IMR-90 (cell line): ENCODE results near the gene NNMT. TPM values are rescaled to one million over a fixed set of nuclear protein-coding genes. Genes with fewer than 3 reads are reported as not detected.

ENCODE experiments used
- ATAC-seq: fragments of 200-7000 bp; cut with Tn5 transposase; 2 replicates; pipeline ENCODE4 v1.9.1; 2020; ENCODE audit warnings: low read depth, mild to moderate bottlenecking, moderate library complexity
- BruUV-seq: library from RNA; stranded (reverse); fragments of 400-500 nt; replicated peaks from 2 replicates; lab custom pipeline; 2021; lab: Mats Ljungman, UMichigan
- CTCF ChIA-PET: fragments of 300-600 bp; formaldehyde crosslinking; extraction: SDS; loops from one replicate; lab custom pipeline; 2021; ENCODE audit warnings: antibody characterized with exemption; lab: Yijun Ruan, JAX
- POLR2A ChIA-PET: fragments of 300-600 bp; sonication (Branson Sonifier 250); formaldehyde crosslinking; loops from one replicate; lab custom pipeline; 2022; ENCODE audit warnings: antibody characterized with exemption; ENCODE audit not compliant: unreplicated experiment; lab: Charles Lee
- DNase-seq: peaks from one replicate; pipeline ENCODE4 v3.0.0; 2013
- H2AFZ ChIP-seq: replicated peaks from 2 replicates; pipeline ENCODE3; 2013; ENCODE audit warnings: low read length, mild to moderate bottlenecking; ENCODE audit not compliant: poor library complexity
- H2AK5ac ChIP-seq: 2 replicates; pipeline ENCODE4 v1.6.1; 2013; ENCODE audit warnings: low read depth, low read length, inconsistent platforms
- H2AK9ac ChIP-seq: replicated peaks from 2 replicates; pipeline ENCODE3; 2013; ENCODE audit warnings: mild to moderate bottlenecking, low read depth, low read length, moderate library complexity; ENCODE audit not compliant: poor library complexity
- H2BK120ac ChIP-seq: 2 replicates; pipeline ENCODE4 v1.6.1; 2013; ENCODE audit warnings: low read depth, low read length, inconsistent platforms
- H2BK15ac ChIP-seq: 3 replicates; pipeline ENCODE4 v1.6.1; 2013; ENCODE audit warnings: low read depth, low read length, inconsistent platforms
- H2BK20ac ChIP-seq: 2 replicates; pipeline ENCODE4 v1.6.1; 2013; ENCODE audit warnings: low read depth, mild to moderate bottlenecking, inconsistent platforms, low read length, moderate library complexity
- H2BK5ac ChIP-seq: 2 replicates; pipeline ENCODE4 v1.6.1; 2013; ENCODE audit warnings: mild to moderate bottlenecking, low read depth, low read length, inconsistent platforms; ENCODE audit not compliant: poor library complexity, severe bottlenecking
- H3K14ac ChIP-seq: replicated peaks from 2 replicates; pipeline ENCODE4 v1.6.1; 2013; ENCODE audit warnings: low read depth, low read length, inconsistent platforms
- H3K18ac ChIP-seq: 2 replicates; pipeline ENCODE4 v1.6.1; 2013; ENCODE audit warnings: low read depth, low read length, control low read depth
- H3K23ac ChIP-seq: 2 replicates; pipeline ENCODE4 v1.6.1; 2013; ENCODE audit warnings: low read depth, low read length, inconsistent platforms
- H3K27ac ChIP-seq: 2 replicates; pipeline ENCODE4 v1.5.1; 2013; ENCODE audit warnings: mild to moderate bottlenecking, control low read depth, low read length; ENCODE audit not compliant: insufficient read depth
- H3K27me3 ChIP-seq: 2 replicates; pipeline ENCODE4 v1.6.1; 2013; ENCODE audit warnings: low read length; ENCODE audit not compliant: control insufficient read depth, insufficient read depth
- H3K36me3 ChIP-seq: 2 replicates; pipeline ENCODE4 v1.6.1; 2013; ENCODE audit warnings: low read length, mixed read lengths; ENCODE audit not compliant: control insufficient read depth, insufficient read depth
- H3K4ac ChIP-seq: 2 replicates; pipeline ENCODE4 v1.6.1; 2013; ENCODE audit warnings: low read depth, low read length, inconsistent platforms
- H3K4me1 ChIP-seq: 2 replicates; pipeline ENCODE4 v1.6.1; 2013; ENCODE audit warnings: low read length, mixed read lengths; ENCODE audit not compliant: control insufficient read depth, insufficient read depth
- H3K4me2 ChIP-seq: 2 replicates; pipeline ENCODE4 v1.6.1; 2013; ENCODE audit warnings: low read depth, mild to moderate bottlenecking, control low read depth, low read length, moderate library complexity
- H3K4me3 ChIP-seq: 2 replicates; pipeline ENCODE4 v1.5.1; 2013; ENCODE audit warnings: low read depth, mild to moderate bottlenecking, control low read depth, low read length, moderate library complexity; ENCODE audit not compliant: insufficient read depth
- H3K56ac ChIP-seq: 2 replicates; pipeline ENCODE4 v1.6.1; 2013; ENCODE audit warnings: low read length, inconsistent platforms; ENCODE audit not compliant: insufficient read depth; ENCODE audit errors: extremely low read depth
- H3K79me1 ChIP-seq, 2 experiments: 2 replicates each; pipeline ENCODE4 v1.6.1; 2013; ENCODE audit warnings: low read length in 2 of 2, inconsistent platforms in 1 of 2, low read depth in 1 of 2
- H3K9ac ChIP-seq: 2 replicates; pipeline ENCODE4 v1.6.1; 2013; ENCODE audit warnings: low read depth, low read length, control low read depth
- H3K9me1 ChIP-seq: 2 replicates; pipeline ENCODE4 v1.6.1; 2013; ENCODE audit warnings: low read length, inconsistent platforms; ENCODE audit not compliant: insufficient read depth
- H3K9me3 ChIP-seq: 2 replicates; pipeline ENCODE4 v1.6.1; 2013; ENCODE audit warnings: low read length; ENCODE audit not compliant: control insufficient read depth, insufficient read depth
- H4K20me1 ChIP-seq: 2 replicates; pipeline ENCODE4 v1.6.1; 2013; ENCODE audit warnings: low read length, inconsistent platforms; ENCODE audit not compliant: insufficient read depth
- H4K5ac ChIP-seq: 2 replicates; pipeline ENCODE4 v1.6.1; 2013; ENCODE audit warnings: mild to moderate bottlenecking, low read depth, low read length, control low read depth
- H4K8ac ChIP-seq, 2 experiments: 2 replicates each; pipeline ENCODE4 v1.6.1; 2013; ENCODE audit warnings: low read depth in 2 of 2, low read length in 2 of 2, control low read depth in 1 of 2, inconsistent platforms in 1 of 2
- H4K91ac ChIP-seq: 2 replicates; pipeline ENCODE4 v1.6.1; 2013; ENCODE audit warnings: low read depth, low read length, inconsistent platforms; ENCODE audit not compliant: insufficient read depth
- BHLHE40 ChIP-seq: fragments of 150-350 bp; IDR thresholded peaks from 2 replicates; pipeline ENCODE4 v1.6.1; 2016; ENCODE audit warnings: mild to moderate bottlenecking, low read depth, low read length
- CEBPB ChIP-seq: IDR thresholded peaks from 2 replicates; pipeline ENCODE4 v1.6.1; 2012; ENCODE audit warnings: low read depth, low read length, improper control_type of control experiment
- CHD1 ChIP-seq: IDR thresholded peaks from 2 replicates; pipeline ENCODE4 v1.6.1; 2012; ENCODE audit warnings: low read depth, low read length, improper control_type of control experiment
- MAFK ChIP-seq: IDR thresholded peaks from 2 replicates; pipeline ENCODE4 v1.6.1; 2012; ENCODE audit warnings: low read depth, low read length, improper control_type of control experiment
- MAZ ChIP-seq: IDR thresholded peaks from 2 replicates; pipeline ENCODE4 v1.6.1; 2012; ENCODE audit warnings: low read depth, mild to moderate bottlenecking, low read length, improper control_type of control experiment, moderate library complexity, borderline replicate concordance
- MXI1 ChIP-seq: IDR thresholded peaks from 2 replicates; pipeline ENCODE4 v1.6.1; 2012; ENCODE audit warnings: low read depth, mild to moderate bottlenecking, low read length, moderate library complexity, borderline replicate concordance
- NFE2L2 ChIP-seq: fragments of 150-350 bp; IDR thresholded peaks from 2 replicates; pipeline ENCODE4 v1.6.1; 2016; ENCODE audit warnings: low read depth, mild to moderate bottlenecking, low read length
- POLR2A ChIP-seq: IDR thresholded peaks from 2 replicates; pipeline ENCODE4 v1.6.1; 2012; ENCODE audit warnings: mild to moderate bottlenecking, low read depth, low read length
- RAD21 ChIP-seq: IDR thresholded peaks from 2 replicates; pipeline ENCODE4 v1.6.1; 2012; ENCODE audit warnings: low read length, improper control_type of control experiment
- RCOR1 ChIP-seq: IDR thresholded peaks from 2 replicates; pipeline ENCODE4 v1.6.1; 2012; ENCODE audit warnings: mild to moderate bottlenecking, low read length, improper control_type of control experiment; ENCODE audit not compliant: insufficient replicate concordance
- RFX5 ChIP-seq: IDR thresholded peaks from 2 replicates; pipeline ENCODE4 v1.8.0; 2012; ENCODE audit warnings: low read depth, mild to moderate bottlenecking, low read length, moderate library complexity
- SMC3 ChIP-seq: fragments of 150-350 bp; IDR thresholded peaks from 2 replicates; pipeline ENCODE4 v1.6.1; 2016; ENCODE audit warnings: low read depth, mild to moderate bottlenecking, antibody characterized with exemption, low read length, moderate library complexity
- WGBS, 2 experiments: methylation state at CpG; one replicate each; pipeline versions ENCODE4 v1.1.5 to v1.1.7; 2013; ENCODE audit warnings: missing lambda C conversion rate in 2 of 2; ENCODE audit not compliant: insufficient read length in 1 of 2; ENCODE audit errors: extremely low coverage in 2 of 2; 5-methylcytosine and 5-hydroxymethylcytosine counted together
- dilution Hi-C: fragments of 300-500 bp; cut with HindIII; formaldehyde crosslinking; loops from one replicate; pipeline ENCODE4 v1.14.3; 2018; ENCODE audit warnings: low sequenced_read_pairs; ENCODE audit not compliant: unreplicated experiment
- in situ Hi-C: fragments of 300-500 bp; cut with MboI; formaldehyde crosslinking; loops from 3 replicates; pipeline ENCODE4 v1.14.3; 2019; ENCODE audit warnings: low sequenced_read_pairs, inconsistent platforms, mixed read lengths
- intact Hi-C: fragments of 100-400 bp; cut with micrococcal nuclease; formaldehyde crosslinking; loops from 2 replicates; pipeline ENCODE4 v1.10.0; 2022
- polyA plus RNA-seq, 3 experiments: library from polyadenylated mRNA; depleted of rRNA; stranded (reverse); fragments of >200 nt; gene quantifications; 2 replicates each; pipeline ENCODE4 v1.2.3, GENCODE V29; 2012; ENCODE audit warnings: low replicate concordance in 1 of 3
- total RNA-seq: library from RNA; depleted of rRNA; stranded (reverse); fragments of >200 nt; gene quantifications from 2 replicates; pipeline ENCODE4 v1.2.3, GENCODE V29; 2012
- TF ChIP-seq, protein P1 (sequence below): fragments of 150-350 bp; IDR thresholded peaks from 2 replicates; pipeline ENCODE4 v1.6.1; 2016; ENCODE audit warnings: low read depth, mild to moderate bottlenecking, low read length, moderate library complexity, borderline replicate concordance
- TF ChIP-seq, protein P2 (sequence below): conservative IDR thresholded peaks from 2 replicates; pipeline ENCODE4 v1.5.1; 2012; ENCODE audit warnings: mild to moderate bottlenecking, low read depth, low read length, improper control_type of control experiment
- TF ChIP-seq, protein P3 (sequence below): fragments of 150-350 bp; IDR thresholded peaks from 2 replicates; pipeline ENCODE4 v1.6.1; 2017; ENCODE audit warnings: mild to moderate bottlenecking, antibody characterized with exemption, low read length, low read depth

Gene NNMT
- total and polyA plus RNA-seq, 2 of the 4 experiments (the other 2 are of a cell fraction) = 79.7 to 108 TPM

DNA sequence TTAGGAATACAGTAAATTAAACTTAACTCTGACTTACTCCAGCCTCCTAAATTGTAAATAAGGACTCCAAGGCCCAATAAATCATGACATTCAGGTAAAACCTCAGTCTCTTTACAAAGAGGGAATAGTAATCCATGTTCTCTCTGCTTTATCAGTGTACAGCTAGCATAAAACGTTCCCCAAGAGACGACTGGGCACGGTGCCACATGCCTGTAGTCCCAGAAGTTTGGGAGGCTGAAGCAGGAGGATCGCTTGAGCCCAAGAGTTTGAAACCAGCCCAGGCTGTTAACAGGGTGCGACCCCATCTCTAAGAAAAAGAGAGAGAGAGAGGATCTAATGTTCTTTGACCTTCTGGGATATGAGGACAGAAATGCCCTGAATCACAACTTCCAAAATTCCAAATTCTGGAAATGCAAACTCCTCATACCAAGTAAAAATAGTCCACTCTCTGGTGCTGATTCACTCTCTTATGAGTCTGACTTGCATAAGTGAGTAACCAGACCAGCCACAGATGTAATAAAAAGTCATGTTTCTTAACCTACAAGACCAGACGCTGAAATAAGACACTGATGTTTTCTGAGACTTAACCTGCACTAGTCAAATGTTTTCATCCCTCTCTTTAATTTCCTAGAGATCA lies 25.5 kb downstream of the NNMT start:
- Histone ChIP-seq H4K20me1 (no peaks in the 10 kb centered on the region), H2BK20ac (no peak overlapping the region), H3K4me2 (peak overlapping the region; percentile 40; the same call in 1 of the 2 replicates), H2AFZ (no peak overlapping the region), H3K9me1 (no peaks in the 10 kb centered on the region), H2AK9ac (no peak overlapping the region), H3K9ac (no peak overlapping the region), H2BK5ac (no peak overlapping the region), H3K27me3 (no peaks in the 10 kb centered on the region), H3K23ac (no peak overlapping the region), H3K4ac (no peak overlapping the region), H2BK120ac (no peak overlapping the region), H3K79me1 (no peaks in the 10 kb centered on the region), H3K4me3 (no peak overlapping the region), H3K9me3 (no peaks in the 10 kb centered on the region), H4K5ac (no peak overlapping the region), H3K4me1 (peaks cover 7% of the 10 kb centered on the region), H4K91ac (no peak overlapping the region), H3K56ac (no peak overlapping the region), H3K36me3 (no peaks in the 10 kb centered on the region), H3K14ac (no peak overlapping the region), H3K18ac (peak overlapping the region; percentile 9; the same call in 1 of the 2 replicates), H3K27ac (peak overlapping the region; percentile 37; the same call in 1 of the 2 replicates), H2BK15ac (no peak overlapping the region), H2AK5ac (no peak overlapping the region), H4K8ac (no peak overlapping the region)
- POLR2A ChIA-PET = no interaction called here
- dilution Hi-C loops = no loop called here
- ATAC-seq (peak; percentile 82), DNase-seq (peak; percentile 91)
- in situ Hi-C loops = no loop called here
- CTCF ChIA-PET = interaction anchor here (1.3 kb wide), 1 partner anchor 13 kb away, joined by 4 read pairs; no protein-coding TSS in a partner anchor
- no TSS peak for BruUV-seq
- WGBS, 2 experiments = 67% methylated on average over 3 of the region's 6 CpGs; no CpG with 5 or more reads in 1 of the 2 experiments
- intact Hi-C loops = no loop called here
- TF ChIP-seq, protein P1, sequence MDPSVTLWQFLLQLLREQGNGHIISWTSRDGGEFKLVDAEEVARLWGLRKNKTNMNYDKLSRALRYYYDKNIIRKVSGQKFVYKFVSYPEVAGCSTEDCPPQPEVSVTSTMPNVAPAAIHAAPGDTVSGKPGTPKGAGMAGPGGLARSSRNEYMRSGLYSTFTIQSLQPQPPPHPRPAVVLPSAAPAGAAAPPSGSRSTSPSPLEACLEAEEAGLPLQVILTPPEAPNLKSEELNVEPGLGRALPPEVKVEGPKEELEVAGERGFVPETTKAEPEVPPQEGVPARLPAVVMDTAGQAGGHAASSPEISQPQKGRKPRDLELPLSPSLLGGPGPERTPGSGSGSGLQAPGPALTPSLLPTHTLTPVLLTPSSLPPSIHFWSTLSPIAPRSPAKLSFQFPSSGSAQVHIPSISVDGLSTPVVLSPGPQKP = no peak
- TF ChIP-seq MXI1 (no peak), RFX5 (no peak), NFE2L2 (peak; percentile 72; the same call in 1 of the 2 replicates), RCOR1 (no peak), CEBPB (peak; percentile 58), MAFK (no peak), POLR2A (no peak), SMC3 (no peak), CHD1 (no peak), MAZ (no peak), BHLHE40 (no peak), RAD21 (no peak)
- TF ChIP-seq, protein P2, sequence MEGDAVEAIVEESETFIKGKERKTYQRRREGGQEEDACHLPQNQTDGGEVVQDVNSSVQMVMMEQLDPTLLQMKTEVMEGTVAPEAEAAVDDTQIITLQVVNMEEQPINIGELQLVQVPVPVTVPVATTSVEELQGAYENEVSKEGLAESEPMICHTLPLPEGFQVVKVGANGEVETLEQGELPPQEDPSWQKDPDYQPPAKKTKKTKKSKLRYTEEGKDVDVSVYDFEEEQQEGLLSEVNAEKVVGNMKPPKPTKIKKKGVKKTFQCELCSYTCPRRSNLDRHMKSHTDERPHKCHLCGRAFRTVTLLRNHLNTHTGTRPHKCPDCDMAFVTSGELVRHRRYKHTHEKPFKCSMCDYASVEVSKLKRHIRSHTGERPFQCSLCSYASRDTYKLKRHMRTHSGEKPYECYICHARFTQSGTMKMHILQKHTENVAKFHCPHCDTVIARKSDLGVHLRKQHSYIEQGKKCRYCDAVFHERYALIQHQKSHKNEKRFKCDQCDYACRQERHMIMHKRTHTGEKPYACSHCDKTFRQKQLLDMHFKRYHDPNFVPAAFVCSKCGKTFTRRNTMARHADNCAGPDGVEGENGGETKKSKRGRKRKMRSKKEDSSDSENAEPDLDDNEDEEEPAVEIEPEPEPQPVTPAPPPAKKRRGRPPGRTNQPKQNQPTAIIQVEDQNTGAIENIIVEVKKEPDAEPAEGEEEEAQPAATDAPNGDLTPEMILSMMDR = no peak
- TF ChIP-seq, protein P3, sequence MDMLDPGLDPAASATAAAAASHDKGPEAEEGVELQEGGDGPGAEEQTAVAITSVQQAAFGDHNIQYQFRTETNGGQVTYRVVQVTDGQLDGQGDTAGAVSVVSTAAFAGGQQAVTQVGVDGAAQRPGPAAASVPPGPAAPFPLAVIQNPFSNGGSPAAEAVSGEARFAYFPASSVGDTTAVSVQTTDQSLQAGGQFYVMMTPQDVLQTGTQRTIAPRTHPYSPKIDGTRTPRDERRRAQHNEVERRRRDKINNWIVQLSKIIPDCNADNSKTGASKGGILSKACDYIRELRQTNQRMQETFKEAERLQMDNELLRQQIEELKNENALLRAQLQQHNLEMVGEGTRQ = no peak
